Raji (cell line): Measurements from ENCODE around the gene XRCC2.
A peak's percentile ranks its signal among the peaks of the same experiment; 100 is the strongest.

Experiments
- POLR2A ChIP-seq: IDR thresholded peaks from 2 replicates; pipeline ENCODE4 v1.6.1; 2011; ENCODE audit warnings: low read depth, low read length, control low read depth; ENCODE audit not compliant: insufficient read depth

Gene XRCC2

GRCh38 chr7:152675759-152676636, at the start of gene XRCC2:
TSS of gene XRCC2 (minus strand) at chr7:152676141. CDS start at chr7:152676079, 62 bp downstream.
- TF ChIP-seq POLR2A, result peak; percentile 88

- TF ChIP-seq POLR2A, result no peak
Measured at GRCh38 chr7:152723364-152723763, 47.4 kb upstream of the XRCC2 start.

- no peak for TF ChIP-seq POLR2A
Measured at GRCh38 chr7:152711444-152711944, 35.6 kb upstream of the XRCC2 start.

GRCh38 chr7:152710153-152710442, 34.2 kb upstream of the XRCC2 start:
- TF ChIP-seq POLR2A, result no peak

- no peak for TF ChIP-seq POLR2A
Measured at GRCh38 chr7:152709287-152710152, 33.6 kb upstream of the XRCC2 start.

GRCh38 chr7:152704796-152705384, 28.9 kb upstream of the XRCC2 start:
- no peak for TF ChIP-seq POLR2A

- no peak for TF ChIP-seq POLR2A
Measured at GRCh38 chr7:152699079-152699478, 23.1 kb upstream of the XRCC2 start.

- TF ChIP-seq POLR2A, result no peak
Measured at GRCh38 chr7:152683297-152683696, 7.4 kb upstream of the XRCC2 start.

- no peak for TF ChIP-seq POLR2A
Measured at GRCh38 chr7:152677808-152678670, 2.1 kb upstream of the XRCC2 start.

- TF ChIP-seq POLR2A, result no peak
Measured at GRCh38 chr7:152674860-152675758, 832 bp downstream of the XRCC2 start.

GRCh38 chr7:152673897-152674296, 2.0 kb downstream of the XRCC2 start:
- no peak for TF ChIP-seq POLR2A

GRCh38 chr7:152672626-152673025, 3.3 kb downstream of the XRCC2 start:
- no peak for TF ChIP-seq POLR2A

GRCh38 chr7:152669758-152670157, 6.2 kb downstream of the XRCC2 start:
- TF ChIP-seq POLR2A, result no peak

- TF ChIP-seq POLR2A, result no peak
Measured at GRCh38 chr7:152668975-152669374, 7.0 kb downstream of the XRCC2 start.
